Astrocyte of the hippocampus (primary cell): ENCODE measurements around the gene CREBL2.
"Not testable (repeated sequence)": the region's sequence is repeated elsewhere in the genome, so short reads cannot be mapped to it uniquely, and the experiment has no call there.

ENCODE experiments used
- DNase-seq: peaks from one replicate; pipeline ENCODE4 v3.0.0; 2011; ENCODE audit warnings: low read depth, low spot score

Gene CREBL2

GRCh38 chr12:12598864-12599263 lies 12.8 kb upstream of the CREBL2 start:
- DNase-seq, result no peak

GRCh38 chr12:12599750-12600643 lies 11.7 kb upstream of the CREBL2 start:
- DNase-seq, result no peak

GRCh38 chr12:12600659-12601058 lies 11.0 kb upstream of the CREBL2 start:
- DNase-seq, result no peak

- no peak for DNase-seq
Observed at GRCh38 chr12:12604740-12605139, 6.9 kb upstream of the CREBL2 start.

GRCh38 chr12:12606781-12607589 lies 4.7 kb upstream of the CREBL2 start:
- DNase-seq, result peak; percentile 91

GRCh38 chr12:12608557-12608957 lies 3.1 kb upstream of the CREBL2 start:
- DNase-seq, result peak; percentile 35

- no peak for DNase-seq
Observed at GRCh38 chr12:12609692-12610091, 2.0 kb upstream of the CREBL2 start.

- no peak for DNase-seq
Observed at GRCh38 chr12:12610711-12611110, 965 bp upstream of the CREBL2 start.

- DNase-seq, result peak; percentile 85
Observed at GRCh38 chr12:12612358-12612757, 682 bp downstream of the CREBL2 start.

- peak; percentile 15 for DNase-seq
Observed at GRCh38 chr12:12613344-12613743, 1.7 kb downstream of the CREBL2 start.

GRCh38 chr12:12614342-12614741 lies 2.7 kb downstream of the CREBL2 start:
- no peak for DNase-seq

GRCh38 chr12:12616512-12617310 lies 5.0 kb downstream of the CREBL2 start:
- DNase-seq, result peak; percentile 13

- not testable (repeated sequence) for DNase-seq
Observed at GRCh38 chr12:12618064-12618463, 6.4 kb downstream of the CREBL2 start.

GRCh38 chr12:12620730-12621315 lies 9.1 kb downstream of the CREBL2 start:
- no peak for DNase-seq

GRCh38 chr12:12622418-12622817 lies 10.7 kb downstream of the CREBL2 start:
- no peak for DNase-seq

GRCh38 chr12:12624498-12624992 lies 12.9 kb downstream of the CREBL2 start:
- no peak for DNase-seq

GRCh38 chr12:12626471-12626870 lies 14.8 kb downstream of the CREBL2 start:
- DNase-seq, result no peak

- DNase-seq, result no peak
Observed at GRCh38 chr12:12627308-12627827, 15.7 kb downstream of the CREBL2 start.

GRCh38 chr12:12628013-12628412 lies 16.3 kb downstream of the CREBL2 start:
- DNase-seq, result peak; percentile 20

GRCh38 chr12:12630850-12631249 lies 19.2 kb downstream of the CREBL2 start:
- DNase-seq, result no peak

- no peak for DNase-seq
Observed at GRCh38 chr12:12635651-12636050, 24.0 kb downstream of the CREBL2 start.
